Measurements from ENCODE around the gene GGN.

- no peak for TF ChIP-seq CTCF (IDR thresholded peaks at IDR 0.05)
- TF ChIP-seq POLR2A (IDR thresholded peaks at IDR 0.05), result no peak
These were observed 16.8 kb downstream of the GGN start for GRCh38 chr19:38371081-38371480.
